T1000 (cell line): Measurements from ENCODE around the gene CBARP.

Experiments used
- DNase-seq: peaks from one replicate; lab custom pipeline; 2025; ENCODE audit warnings: mixed read lengths; lab: John Stamatoyannopoulos, UW

CBARP gene

DNA sequence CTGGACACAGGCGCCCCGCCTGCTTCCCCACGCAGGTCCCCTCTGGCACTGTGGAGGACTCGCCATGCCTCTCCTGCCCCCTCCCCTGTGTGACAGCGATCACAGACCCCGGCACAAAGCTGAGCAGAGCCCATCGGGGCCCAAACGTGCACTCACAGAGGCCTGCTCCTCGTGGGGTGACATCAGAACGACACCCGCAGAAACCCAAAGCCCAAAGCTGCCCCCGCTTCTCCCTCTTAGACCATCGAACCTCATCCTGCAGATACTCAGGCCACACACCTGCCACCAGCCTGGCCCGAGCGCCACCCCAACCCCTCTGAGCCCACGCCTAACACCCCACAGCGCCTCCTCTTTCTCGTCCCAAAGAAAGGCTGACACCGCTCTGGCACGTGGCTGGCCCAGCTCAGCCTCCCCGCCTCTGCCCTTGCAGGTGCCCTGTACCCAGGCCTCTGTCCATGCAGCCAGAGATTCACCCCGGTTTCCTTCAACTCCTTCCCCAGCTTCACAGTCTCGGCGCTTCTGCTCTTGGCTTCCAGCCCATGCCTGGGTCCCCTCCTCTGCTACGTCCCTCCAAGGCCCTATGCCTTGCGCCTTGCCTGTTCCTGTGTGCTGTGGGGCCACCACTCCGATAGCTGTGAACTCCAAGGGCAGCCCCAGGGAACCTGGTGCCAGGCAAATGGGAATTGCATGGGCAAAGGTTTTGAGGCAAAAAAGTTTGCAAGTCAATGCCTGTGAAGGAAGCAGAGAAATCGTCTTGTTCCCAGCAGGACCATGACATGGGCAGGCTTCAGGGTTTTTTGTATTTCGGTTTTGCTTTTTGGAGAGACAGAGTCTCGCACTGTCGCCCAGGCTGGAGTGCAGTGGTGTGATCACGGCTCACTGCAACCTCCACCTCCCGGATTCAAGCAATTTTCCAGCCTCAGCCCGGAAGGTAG lies 831 bp upstream of the CBARP start:
- no peak for DNase-seq

DNA sequence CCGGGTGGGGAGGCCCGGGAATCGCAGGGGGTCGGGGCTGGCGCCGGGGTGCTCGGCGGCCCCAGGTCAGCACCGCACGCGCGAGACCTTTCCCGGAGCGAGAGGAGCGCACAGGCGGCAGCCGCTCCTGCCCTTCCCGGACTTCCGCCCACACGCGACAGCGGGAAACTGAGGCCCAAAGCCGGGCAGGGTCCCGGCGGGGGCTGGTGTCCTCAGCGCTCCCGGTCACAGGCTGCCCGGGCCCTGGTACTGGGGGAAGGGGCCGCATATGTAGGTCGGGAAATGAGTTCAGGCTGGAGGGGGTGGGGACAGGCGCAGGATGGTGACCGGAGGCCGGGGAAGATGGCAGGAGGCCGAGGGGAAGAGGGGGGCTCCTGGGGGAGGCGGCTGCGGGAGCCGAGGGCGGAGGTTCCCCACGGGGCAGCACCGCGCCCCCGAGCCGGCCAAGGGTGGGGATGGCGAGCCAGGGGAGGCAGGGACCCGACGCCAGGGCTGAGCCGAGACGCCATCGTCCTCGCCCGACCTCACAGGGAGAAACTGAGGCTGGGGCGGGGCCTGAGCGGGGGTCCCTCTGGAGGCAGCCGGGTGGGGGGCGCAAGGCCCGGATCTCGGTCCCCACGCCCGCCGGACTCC lies 662 bp downstream of the CBARP start:
- no peak for DNase-seq

DNA sequence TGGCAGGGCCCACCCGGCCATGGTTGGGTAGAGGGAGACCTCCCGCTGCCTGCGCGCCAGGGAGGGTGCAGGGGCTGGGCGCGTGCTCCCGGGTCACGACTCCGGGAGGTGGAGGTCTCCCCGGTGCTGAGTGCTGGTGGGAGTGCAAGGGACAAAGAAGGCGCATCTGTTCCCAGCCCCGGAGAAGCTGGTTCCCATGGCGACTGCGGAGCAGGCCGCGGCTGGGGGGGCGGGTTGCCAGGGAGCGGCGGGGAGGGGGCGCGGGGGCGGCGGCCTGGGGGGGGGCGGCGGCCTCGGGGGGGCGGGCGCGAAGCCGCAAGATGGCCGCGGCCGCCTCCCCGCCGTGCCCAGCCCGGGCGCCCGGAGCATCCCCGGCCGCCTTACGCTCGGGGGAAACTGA lies 1.2 kb downstream of the CBARP start:
- DNase-seq = no peak

DNA sequence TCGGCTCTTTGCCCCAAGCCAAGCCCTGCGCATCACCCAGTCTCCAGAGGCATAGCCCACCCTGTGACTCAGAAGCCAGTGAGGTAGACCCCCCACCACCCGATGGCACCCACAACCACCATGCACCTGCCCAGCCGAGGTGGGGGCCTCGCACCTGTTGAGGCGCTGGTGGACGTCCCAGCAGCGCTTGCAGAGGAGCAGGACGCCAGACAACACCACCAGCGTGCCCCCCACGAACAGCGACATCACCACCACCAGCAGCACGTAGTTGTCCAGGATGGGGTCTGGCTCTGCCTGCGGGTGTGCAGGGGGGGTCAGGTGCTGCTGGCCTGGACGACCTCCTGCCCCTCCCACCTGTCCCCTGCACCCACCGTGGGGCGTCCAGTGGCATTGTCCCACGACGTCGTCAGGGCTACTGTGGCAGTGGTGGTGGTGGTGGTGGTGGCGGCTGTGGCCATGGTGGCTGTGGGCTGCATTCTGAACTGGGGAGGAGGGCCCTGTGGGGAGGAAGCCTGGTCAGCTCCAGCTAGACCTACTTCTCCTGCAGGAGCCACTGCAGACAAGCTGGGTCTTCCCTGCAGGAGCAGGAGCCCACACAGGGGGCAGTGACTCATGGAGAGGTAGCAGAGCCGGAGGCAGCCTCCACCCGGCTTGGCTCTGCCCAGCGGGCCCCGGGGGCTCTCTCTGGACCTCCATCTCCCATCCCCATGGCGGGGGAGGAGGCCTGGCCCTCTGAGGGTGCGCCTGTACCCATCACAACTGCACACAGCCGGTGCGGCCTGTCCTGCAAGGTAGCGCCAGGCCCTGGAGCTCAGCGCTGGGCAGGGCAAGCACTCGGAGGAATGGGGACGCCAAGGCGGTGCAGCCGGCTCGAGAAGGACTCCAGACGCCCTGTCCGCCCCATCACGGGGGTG lies 1.9 kb downstream of the CBARP start:
- DNase-seq = peak; percentile 80

DNA sequence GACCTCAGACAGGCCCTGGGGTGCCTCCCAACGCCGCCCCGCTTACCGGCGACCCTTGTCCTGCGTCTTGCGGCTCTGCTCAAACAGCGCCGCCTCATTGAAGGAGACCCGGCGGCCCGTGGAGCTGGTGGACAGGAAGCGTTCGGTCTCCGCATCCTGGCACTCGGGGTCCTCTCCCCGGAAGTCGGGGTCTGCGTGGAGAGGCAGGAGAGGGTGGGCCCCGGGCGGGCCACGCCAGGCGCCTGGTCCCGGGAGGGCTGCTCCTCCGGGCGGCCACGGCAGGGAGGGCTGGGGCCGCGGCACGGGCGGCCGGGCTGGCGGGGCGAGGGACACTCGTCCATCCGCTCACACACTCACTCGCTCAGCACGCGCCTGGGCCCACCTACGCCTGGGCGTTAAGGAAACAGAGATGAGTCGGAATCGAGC lies 2.8 kb downstream of the CBARP start:
- DNase-seq = no peak

DNA sequence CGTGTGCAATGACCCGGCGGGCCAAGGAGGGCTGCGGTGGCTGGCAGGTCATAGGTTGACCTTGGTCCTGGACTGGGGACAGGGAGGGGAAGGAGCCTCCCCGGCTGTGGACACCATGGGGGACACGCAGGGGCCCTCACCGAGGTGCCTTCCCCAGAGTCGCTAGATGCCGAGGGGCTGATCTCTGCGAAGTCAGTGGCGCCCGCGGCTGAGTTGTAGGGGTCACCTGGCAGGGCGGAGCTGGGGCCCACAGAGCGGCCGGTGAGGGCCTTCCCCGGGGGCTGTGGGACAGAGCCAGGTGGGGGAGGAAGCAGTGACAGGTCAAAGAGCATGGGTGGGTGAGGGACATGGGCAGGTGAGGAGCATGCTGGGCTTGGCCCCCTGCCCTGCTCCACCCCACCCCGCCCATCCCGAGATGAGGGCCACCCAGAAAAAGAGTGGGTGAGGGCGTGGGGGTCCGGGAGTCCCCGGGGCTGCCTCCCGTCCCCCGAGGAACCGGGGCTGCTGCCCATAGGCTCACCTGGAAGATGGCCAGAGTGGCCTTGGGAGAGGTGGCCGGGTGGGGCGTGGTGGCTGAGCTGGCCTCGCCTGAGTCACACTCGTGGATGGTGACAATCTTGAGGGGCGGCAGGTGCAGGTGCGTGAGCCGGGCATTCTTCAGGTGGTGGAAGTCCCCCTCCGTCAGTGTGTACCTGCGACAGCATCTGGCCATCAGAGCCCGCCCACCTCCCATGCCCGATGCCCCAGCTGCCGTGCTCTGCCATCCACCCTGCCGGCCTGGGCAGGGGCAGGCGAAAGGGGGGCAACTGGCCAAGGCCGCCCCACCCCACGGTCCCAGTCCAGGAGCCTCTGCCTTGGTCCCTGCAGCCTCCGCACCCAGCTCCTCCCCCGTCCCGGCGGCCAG lies 3.5 kb downstream of the CBARP start:
- DNase-seq = no peak

DNA sequence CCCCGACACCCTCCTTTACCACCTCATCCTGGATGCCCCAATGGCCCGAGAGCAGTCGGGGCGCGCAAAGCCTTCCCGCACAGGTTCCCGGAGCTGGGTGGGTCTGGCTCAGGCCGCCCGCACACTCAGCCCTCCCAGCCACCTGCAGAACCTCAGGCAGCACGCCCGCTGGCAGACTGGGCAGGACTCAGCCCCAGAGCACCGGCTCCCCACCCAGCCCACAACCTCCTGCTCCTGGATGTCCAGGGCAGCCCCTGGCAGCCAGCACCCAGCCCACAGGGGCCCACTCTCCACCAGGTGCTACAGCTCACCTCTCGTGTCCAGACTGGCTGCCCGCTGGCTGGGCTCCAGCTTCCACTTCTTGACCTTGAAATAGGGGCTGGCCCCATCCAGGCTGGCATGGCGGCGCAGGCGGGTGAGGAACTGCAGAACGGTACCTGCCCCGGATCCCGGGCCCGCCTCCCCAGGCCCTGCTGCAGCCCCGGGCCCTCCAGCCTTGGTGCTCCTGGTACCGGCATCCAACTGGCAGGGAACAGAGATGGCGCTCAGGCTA lies 4.6 kb downstream of the CBARP start:
- no peak for DNase-seq

DNA sequence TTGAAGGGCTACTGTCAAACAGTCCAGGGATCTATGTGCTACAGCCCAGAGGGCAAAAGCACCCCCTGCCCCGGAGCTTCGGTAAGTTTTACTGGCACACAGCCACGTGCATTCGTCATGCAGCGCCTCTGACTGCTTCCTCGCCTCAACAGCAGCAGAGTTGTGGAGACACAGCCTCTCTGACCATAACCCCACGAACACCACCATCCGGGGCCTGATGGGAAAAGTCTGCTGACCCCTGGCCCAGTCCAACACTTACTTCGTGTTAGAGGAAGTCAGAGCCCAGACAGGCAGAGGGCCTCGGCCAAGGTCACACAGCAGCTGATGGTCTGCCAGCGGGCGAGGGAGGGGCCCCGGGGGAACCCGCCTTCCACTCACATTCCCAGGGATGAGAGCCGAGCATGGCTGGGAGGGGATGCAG lies 5.1 kb downstream of the CBARP start:
- DNase-seq = peak; percentile 46

DNA sequence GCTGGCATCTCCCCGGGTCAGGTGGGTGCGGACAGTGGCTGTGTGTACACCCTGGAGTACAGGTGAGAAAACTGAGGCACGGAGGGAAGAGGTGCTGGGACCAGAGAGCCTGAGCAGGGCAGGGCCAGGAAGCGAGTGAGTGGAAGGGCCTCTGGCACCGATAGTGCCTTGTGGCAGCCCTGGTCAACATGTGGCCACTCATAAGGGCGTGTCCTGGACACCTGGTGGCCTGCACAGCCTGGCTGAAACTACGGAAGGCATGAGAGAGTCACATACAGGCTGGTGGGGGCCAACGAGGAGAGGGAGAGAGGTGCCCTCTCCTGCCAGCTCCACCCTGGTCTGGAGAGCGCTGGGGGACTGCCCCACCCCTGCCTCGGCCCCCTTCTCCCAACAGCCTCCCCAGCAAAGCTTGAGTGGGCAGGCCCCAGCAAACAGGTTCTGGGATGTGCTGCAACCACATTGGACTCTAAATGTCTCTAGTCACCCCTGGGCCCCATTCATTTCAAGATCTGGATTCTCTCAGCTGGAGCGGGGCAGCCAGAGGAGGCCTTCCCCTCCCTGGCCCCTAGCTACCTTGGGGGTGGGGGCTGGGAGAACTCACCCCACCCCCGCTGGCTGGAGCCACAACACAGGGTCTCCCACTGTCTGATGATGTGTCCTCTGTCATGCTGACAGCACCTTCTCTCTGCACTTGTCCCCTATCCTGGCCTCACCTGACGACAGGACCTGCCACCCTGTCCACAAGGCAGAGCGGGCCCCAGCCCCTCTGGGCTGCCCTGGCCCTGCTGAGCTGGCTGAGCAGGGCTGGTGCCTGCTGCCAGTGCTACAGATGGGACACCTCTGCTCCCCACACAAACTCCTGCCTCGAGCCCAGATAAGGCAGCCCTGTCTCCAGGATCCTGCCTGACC lies 5.8 kb downstream of the CBARP start:
- DNase-seq = no peak

DNA sequence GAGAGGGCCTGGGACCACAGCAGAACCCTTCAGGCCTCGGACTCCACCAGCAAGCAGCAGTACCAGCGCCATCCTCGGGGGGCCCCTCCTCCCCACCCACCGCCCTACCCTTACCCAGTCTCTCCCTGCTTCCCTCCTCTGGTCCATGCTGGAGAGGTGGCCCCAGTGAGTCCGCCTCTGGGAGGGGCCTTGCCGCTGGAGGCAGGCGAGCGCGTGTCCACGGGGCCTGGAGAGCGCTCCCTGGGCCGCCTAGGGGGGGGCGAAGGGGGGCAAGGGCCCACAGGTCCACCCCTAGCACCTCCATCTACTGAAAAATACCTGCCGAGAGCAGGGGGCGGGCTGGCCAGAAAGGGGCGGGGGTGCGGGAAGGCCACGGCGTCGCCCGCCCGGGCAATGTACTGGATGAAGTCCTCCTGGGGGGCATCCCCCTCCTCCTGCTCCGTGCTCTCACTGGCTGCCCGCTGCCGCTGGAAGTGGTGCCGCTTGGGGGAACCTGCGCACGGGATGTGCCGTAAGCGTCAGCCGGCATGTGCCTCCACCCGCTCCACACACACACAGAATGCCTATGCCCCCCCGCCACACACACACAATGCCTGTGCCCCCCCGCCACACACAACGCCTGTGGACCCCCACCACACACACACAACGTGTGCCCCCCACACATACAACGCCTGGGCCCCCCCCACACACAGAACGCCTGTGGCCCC lies 6.9 kb downstream of the CBARP start:
- no peak for DNase-seq

DNA sequence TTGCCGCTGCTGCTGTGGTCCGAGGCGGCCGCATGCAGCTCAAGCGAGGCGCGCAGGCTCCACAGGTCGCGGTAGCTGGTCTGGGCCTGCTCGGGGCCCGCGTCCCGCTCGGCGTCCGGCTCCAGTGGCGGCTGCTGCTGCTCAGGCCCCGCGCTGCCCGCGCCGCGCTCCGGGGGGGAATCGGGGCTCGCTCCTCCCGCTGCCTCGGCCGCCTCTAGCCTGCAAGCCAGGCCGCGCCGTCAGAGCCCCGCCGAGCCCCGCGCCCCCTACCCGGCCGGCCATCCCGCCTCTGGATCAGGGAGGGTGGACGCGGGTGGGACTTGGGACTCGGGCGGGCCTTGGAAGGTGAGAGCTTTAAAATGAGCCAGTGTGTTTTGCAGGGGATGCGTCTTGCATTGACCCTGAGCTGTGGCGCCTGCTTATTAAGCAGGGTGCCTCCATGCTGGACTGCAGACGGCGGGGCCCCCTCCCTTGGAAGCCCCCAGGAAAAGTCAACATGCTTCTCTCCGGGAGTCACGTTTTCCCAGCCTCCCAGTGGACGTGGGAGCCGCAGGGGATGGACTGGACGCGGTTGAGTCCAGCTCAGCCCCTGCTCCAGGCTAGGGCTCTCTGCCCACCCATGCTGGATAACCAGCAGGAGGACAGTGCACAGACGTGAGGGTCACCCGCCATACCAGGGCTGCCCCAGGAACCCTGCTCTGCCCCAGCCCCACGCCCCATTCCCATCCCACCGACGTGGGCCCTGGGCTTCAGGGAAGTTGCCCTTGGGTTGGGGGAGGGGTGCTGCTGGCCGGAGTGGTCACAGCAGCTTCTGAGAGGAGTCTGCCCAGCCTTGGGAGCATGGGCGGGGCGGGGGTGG lies 7.7 kb downstream of the CBARP start:
- no peak for DNase-seq

DNA sequence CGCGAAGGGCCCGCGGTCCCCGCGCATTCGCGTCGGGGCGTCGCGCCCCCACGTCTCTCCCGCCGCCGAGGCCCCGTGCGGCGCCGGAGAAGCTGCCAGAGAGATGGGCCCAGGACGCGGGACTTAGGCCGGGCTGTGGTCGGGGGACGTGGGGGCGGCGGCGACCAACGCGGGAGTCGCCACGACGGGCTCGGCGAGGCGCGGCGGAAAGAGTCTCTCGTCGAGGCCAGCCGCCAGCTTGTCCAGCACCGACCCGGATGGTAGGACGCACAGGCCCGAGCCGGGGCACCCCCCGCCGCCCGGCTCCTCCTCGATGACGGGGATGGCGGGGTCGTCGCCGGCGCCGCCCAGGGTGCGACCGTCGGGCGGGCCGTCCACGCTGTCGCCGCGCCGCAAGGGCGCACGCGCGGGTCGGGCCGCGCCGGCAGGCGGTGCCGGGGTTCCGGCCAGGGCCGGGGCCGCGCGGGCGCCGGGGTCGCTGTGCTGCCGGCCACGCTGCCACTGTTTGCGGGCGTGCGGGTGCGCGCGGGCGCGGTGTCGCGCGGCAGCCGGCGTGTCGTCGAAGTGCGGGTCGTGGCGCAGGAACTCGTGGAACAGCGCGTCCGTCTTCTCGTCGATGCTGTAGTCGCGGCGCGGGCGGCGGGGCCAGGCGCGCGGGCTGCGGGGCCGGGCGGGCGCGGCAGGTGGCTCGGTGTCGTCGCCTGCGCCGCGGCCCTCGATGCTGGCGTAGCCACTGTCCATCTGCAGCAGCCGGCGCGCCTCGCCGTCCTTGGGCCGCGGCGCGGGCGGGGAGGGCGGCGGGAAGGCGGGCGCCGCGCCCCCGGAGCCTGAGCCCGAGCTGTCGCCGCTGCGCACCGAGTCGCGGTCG lies 8.5 kb downstream of the CBARP start:
- no peak for DNase-seq

DNA sequence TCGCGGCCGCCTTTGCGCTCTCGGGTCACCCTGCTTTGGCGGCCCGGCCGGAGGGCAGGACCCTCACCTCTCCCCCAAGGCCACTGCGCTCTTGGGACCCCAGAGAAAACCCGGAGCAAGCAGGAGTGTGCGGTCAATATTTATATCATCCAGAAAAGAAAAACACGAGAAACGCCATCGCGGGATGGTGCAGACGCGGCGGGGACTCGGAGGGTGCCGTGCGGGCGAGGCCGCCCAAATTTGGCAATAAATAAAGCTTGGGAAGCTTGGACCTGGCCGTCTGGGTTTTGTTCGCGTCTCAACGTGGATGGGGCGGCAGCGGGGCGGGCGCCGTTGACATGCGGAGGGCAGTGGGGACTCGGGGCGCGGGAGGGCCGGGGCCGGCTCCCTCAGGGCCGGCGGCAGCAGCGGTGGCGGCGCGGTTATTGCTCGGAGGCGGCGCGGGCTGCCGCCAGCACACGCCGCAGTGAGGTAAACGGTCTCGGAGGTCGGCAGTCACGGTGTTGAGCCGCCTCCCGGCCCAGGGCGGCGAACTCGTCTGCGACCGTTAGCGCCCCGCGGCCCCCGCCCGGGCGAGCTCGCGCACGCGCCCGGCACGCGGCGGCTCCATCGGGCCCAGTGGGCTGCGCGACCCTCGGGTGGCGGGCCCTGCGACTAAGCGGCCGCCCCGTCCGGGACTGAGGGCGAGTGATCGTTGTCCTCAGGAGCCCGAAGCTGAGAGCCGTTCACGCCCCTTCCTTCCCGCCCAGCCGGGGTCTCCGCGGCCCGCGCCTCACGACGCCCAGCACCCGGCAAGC lies 9.4 kb downstream of the CBARP start:
- DNase-seq = no peak

DNA sequence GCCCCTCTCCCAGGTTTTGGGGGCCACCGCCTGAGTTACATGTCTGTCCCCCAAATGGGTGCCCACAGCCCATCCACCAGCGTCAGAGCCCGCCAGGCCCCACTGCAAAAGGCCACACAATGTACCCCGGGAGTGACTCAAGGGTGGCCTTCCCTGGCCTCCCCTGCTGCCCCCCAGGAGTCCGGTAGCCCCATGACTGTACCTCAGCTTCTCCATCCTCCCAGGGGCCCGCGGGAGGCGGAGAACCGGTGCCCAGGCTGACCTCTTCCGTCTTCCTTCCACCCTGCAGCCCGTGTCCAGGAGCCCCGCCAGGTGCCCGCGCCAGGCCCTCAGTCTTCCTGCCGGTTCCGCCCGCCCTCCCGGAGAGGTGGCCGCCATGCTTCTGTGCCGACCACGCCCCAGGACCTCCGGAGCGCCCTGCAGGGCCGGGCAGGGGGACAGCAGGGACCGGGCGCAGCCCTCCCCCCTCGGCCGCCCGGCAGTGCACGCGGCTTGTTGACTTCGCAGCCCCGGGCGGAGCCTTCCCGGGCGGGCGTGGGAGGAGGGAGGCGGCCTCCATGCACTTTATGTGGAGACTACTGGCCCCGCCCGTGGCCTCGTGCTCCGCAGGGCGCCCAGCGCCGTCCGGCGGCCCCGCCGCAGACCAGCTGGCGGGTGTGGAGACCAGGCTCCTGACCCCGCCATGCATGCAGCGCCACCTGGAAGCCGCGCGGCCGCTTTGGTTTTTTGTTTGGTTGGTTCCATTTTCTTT lies 10.3 kb downstream of the CBARP start:
- DNase-seq = no peak

DNA sequence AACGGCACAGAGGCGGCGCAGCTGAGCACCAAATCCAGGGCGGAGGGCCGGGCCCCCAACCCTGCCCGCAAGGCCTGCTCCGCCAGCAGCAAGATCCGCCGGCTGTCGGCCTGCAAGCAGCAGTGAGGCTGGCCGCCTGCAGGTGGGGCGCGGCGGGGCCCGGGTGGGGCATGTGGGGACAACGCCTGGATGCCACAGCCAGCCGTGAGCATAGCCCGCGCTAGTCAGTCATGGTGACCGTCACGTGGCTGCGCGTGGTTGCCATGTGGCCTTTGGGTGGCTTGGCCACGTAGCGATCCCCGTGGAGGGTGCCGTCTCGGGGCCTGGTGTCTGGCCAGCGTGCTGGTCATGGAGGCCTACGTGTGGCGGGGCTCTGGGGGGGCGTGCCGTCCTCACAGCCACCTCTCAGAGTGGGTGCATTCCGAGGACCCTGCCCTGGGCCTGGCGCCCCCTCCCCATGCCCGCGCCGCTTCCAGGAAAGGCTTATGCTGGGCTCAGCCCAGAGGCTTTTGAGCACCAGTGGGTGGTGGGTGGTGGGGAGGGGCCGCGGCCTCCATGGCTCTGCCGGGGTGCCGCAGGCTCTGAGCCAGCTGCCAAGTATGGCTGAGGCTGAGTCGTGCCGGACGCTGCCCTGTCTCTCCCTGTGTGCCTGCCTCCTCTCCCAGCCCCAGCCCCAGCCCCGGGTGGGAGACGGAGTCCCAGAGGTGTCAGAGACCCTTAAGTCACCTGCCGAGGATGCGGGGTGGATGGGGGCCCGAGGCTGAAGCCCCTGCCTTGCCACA lies 11.1 kb downstream of the CBARP start:
- no peak for DNase-seq
